Activated CD8-positive, alpha-beta memory T cell treated with anti-CD3 and anti-CD28 coated beads, Interleukin-2, amount 50 U/mL, for 1 hour (primary cell): ENCODE measurements around the gene TRIP13.

Source experiments
- DNase-seq: peaks from one replicate; pipeline ENCODE4 v3.0.0-alpha.2; 2020; ENCODE audit errors: extremely low read depth

Gene TRIP13

GRCh38 chr5:854966-855743 is 37.5 kb upstream of the TRIP13 start:
- no peak for DNase-seq

GRCh38 chr5:855771-856530 is 36.7 kb upstream of the TRIP13 start:
- DNase-seq = no peak

- DNase-seq = no peak
Observed at GRCh38 chr5:856531-857425, 35.9 kb upstream of the TRIP13 start.

- DNase-seq = no peak
Observed at GRCh38 chr5:858726-859125, 34.0 kb upstream of the TRIP13 start.

- no peak for DNase-seq
Observed at GRCh38 chr5:859391-859790, 33.3 kb upstream of the TRIP13 start.

- no peak for DNase-seq
Observed at GRCh38 chr5:859798-860296, 32.8 kb upstream of the TRIP13 start.

- DNase-seq = no peak
Observed at GRCh38 chr5:860506-861150, 32.1 kb upstream of the TRIP13 start.

- DNase-seq = no peak
Observed at GRCh38 chr5:861442-862366, 31.0 kb upstream of the TRIP13 start.

GRCh38 chr5:862367-863243 is 30.1 kb upstream of the TRIP13 start:
- DNase-seq = no peak

GRCh38 chr5:863244-863805 is 29.4 kb upstream of the TRIP13 start:
- DNase-seq = no peak

GRCh38 chr5:864492-865167 is 28.1 kb upstream of the TRIP13 start:
- no peak for DNase-seq

- DNase-seq = no peak
Observed at GRCh38 chr5:865168-865521, 27.5 kb upstream of the TRIP13 start.

GRCh38 chr5:865771-866170 is 26.9 kb upstream of the TRIP13 start:
- no peak for DNase-seq

- no peak for DNase-seq
Observed at GRCh38 chr5:867300-867870, 25.3 kb upstream of the TRIP13 start.

- no peak for DNase-seq
Observed at GRCh38 chr5:868428-869135, 24.1 kb upstream of the TRIP13 start.

- DNase-seq = no peak
Observed at GRCh38 chr5:870956-871355, 21.7 kb upstream of the TRIP13 start.

GRCh38 chr5:871596-872298 is 20.9 kb upstream of the TRIP13 start:
- no peak for DNase-seq
